D341Med (cell line): ENCODE measurements around the gene GINS2.

Experiments
- DNase-seq: peaks from one replicate; pipeline ENCODE4 v3.0.0; 2012; ENCODE audit warnings: low spot score

Gene GINS2

DNA sequence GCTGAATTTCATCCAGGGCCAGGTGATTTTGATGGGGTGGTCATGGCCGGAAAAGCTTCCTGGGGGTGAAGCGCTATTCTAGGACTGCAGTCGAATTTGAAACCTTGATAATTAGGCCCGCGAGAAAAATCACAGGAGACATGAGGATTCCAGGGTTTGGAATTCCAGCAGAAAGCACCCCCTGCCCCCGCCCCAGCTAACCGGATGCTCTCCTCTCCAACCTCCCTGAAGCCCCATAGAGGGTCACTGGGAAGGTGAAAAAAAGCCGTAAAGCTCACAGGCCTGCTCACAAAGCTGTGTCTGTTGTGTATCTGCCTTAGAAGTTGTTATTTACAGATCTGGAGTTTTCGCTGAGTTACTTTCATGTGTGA, 1.2 kb upstream of the GINS2 start:
- DNase-seq, result no peak

GRCh38 chr16:85689285-85689949, 663 bp upstream of the GINS2 start:
- DNase-seq, result no peak

DNA sequence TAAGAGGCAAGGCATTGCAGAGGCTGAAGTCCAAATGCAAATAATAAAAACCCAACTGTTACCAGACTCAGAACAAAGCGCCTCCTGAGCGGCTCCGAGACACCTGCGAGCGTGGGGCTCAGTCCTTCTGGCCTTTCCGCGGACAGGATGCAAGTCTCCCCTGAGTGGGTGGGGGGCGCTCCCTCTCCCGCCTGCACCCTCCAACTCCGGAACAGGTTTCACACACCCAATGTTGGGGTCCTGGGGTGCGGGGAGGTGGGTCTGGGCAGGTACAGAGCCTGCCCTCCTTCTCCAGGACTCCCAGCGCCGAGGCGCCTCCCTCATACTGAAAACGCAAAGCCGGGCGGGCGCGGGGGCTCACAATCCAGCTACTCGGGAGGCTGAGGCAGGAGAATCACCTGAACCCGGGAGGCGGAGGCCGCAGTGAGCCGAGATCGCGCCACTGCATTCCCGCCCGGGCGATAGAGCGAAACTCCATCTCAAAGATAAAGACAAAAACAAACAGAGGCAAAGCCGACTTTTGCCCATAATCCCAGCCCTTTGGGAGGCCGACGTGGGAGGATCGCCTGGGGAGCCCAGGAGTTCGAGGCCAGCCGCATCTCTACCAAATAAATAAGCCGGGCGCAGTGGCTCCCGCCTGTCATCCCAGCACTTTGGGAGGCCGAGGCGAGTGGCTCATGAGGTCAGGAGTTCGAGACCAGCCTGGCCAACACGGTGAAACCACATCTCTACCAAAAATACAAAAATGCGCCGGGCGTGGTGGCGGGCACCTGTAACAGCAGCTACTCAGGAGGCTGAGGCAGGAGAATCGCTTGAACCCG, 893 bp downstream of the GINS2 start:
- DNase-seq, result no peak

DNA sequence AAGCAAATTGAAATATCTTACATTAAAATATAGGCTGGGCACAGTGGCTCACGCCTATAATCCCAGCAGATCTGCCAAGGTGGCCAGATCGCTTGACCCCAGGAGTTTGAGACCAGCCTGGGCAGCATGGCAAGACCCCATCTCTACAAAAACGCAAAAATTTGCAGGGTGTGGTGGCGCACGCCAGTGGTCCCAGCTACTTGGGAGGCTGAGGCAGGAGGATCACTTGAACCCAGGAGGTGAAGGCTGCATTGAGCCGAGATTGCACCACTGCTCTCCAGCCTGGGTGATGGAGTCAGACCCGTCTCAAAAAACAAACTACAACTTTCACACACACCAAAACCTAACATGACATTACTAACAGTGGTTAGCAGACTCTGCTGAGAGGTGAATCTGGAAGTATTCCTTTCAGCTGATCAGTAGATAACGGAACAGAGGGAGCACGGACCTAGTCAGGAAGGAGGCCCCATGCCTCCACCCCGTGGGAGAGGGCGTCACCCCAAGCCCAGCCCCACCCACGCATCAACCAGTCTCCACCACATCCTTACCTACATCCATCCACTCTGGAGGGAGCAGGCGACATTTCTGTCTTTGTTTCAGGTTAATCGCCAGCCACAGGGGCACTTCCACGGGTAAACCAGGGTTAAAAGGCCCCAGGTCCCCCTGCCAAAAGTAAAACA, 1.7 kb downstream of the GINS2 start:
- no peak for DNase-seq

GRCh38 chr16:85685251-85685650, 3.5 kb downstream of the GINS2 start:
- no peak for DNase-seq

- no peak for DNase-seq
Measured at GRCh38 chr16:85683363-85683762, 5.4 kb downstream of the GINS2 start.

DNA sequence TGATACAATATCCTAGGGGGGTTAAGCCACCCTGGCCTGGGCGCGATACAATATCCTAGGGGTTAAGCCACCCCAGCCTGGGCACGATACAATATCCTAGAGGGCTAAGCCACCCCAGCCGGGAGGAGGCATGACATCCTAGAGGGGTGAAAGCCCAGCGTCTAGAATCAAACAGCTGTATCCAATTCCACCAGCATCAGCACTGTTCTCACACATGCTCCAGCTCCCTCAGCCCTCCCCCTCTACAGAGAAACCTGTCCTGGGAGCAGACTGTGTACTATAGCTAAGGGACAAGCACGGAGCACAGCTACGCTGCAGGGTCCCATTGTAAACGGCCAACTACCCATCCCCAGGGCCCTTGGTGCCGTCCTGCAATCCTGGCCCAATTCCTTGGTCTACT, 6.2 kb downstream of the GINS2 start:
- DNase-seq, result no peak

- no peak for DNase-seq
Measured at GRCh38 chr16:85681255-85681654, 7.5 kb downstream of the GINS2 start.

DNA sequence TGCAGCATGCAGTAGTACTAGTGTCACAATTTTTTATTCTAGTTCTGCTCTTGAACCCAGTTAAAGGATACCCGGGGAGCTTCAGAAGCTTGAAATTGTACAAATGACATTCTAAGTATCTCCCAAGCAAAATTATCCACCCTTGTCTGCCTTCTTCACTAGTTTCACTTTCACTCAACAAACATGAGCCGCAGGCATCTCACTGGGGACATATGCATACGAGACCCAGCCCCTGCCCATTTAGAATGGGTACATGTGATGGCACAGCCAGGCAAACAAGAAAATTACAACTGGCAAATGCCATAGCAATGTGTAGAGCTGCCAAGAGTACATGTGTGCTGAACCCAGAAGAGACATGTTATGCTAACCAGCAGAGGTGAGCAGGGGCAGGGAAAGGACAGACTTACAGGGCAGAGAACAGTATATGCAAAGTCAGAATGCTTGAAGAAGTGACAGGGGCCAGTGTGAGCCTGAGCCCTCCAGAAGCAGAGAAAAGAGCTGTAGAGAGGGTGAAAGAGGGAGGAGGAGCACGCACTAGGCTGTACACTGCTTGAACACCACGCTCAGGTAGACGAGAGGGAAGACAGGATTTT, 8.3 kb downstream of the GINS2 start:
- DNase-seq, result no peak

GRCh38 chr16:85679870-85680269, 8.9 kb downstream of the GINS2 start:
- no peak for DNase-seq

GRCh38 chr16:85678821-85679220, 9.9 kb downstream of the GINS2 start:
- DNase-seq, result no peak

DNA sequence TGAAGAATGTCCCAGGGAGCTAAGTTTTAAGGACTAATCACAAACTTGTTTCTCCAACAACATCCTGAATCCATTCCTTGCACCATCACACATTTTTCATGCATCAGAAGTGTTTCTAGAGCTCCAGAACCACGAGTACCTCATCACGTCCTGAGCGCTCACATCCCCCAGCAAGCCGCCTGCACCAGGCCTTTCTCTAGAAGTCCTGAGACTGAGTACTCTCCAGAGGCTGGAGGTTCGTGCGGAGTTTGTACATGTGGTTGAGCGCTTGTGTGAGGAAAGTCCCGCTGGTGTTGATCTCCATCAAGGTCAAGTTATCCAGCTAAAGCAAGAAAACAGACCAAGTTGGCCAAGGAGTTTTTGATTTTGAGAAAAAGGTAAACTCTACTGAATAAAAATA, 10.7 kb downstream of the GINS2 start:
- DNase-seq, result no peak

- DNase-seq, result no peak
Measured at GRCh38 chr16:85677383-85677967, 11.3 kb downstream of the GINS2 start.

DNA sequence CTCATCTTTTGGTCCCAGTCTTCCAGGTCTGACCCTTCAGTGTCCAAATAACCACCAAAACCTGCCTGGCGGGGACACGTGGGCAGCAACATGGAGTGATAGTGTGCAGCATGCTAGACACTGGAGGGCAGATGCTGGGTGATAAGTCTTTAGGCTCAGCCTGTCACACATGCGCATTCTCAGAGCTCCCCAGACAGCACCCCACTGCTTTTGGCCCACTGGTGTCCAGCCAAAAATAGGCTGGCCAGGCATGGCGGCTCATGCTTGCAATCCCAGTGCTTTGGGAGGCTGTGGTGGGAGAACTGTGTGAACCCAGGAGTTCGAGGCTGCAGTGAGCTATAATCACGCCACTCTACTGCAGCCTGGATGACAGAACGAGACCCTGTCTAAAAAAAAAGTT, 12.3 kb downstream of the GINS2 start:
- DNase-seq, result no peak

DNA sequence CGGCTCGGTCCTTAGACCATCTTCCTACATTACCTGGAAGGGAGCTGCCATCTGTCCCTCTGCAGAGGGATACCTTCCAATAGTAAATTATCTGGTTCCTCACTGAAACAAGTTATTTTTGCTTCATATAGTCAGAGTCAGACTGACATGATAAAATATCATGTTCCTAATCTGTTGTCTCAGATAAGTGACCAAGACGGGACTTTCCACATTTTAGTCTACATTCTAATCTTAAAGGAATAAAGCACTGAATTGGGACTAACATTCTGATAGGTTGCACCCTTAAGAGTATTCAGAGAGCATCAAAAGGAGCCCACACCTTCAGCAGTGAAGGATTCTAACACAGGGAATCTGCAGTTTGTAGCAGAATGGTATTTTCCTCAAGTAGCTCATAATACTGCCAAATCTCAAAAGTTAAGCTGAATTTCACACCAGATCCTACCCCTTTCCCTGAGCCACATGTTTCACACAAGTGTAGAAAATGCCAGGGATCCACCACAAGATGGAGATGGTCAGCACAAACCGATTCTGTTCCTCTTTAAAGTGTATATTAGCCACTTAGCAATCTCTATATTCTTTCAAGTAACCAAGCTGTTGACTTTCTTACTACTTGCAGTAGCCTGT, 13.4 kb downstream of the GINS2 start:
- DNase-seq, result no peak

- no peak for DNase-seq
Measured at GRCh38 chr16:85674828-85675227, 13.9 kb downstream of the GINS2 start.

DNA sequence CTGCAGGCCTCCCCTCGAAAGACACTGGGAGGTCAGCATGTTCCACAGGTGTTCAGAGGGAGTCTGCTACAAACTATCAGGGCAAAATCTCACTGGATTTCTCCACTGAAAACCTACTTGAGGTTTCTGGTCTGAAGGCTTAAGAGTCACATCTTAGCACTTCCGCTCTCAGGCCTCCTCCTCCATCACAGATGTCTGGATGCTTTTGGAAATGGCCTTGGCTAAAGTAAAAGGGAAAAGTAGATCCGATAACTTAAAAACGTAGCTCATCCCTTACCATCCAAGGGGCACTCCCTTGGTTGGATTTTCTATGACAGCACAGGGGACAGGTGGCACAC, 14.4 kb downstream of the GINS2 start:
- no peak for DNase-seq

- no peak for DNase-seq
Measured at GRCh38 chr16:85673529-85674417, 15.0 kb downstream of the GINS2 start.

GRCh38 chr16:85670840-85671239, 17.9 kb downstream of the GINS2 start:
- DNase-seq, result no peak

DNA sequence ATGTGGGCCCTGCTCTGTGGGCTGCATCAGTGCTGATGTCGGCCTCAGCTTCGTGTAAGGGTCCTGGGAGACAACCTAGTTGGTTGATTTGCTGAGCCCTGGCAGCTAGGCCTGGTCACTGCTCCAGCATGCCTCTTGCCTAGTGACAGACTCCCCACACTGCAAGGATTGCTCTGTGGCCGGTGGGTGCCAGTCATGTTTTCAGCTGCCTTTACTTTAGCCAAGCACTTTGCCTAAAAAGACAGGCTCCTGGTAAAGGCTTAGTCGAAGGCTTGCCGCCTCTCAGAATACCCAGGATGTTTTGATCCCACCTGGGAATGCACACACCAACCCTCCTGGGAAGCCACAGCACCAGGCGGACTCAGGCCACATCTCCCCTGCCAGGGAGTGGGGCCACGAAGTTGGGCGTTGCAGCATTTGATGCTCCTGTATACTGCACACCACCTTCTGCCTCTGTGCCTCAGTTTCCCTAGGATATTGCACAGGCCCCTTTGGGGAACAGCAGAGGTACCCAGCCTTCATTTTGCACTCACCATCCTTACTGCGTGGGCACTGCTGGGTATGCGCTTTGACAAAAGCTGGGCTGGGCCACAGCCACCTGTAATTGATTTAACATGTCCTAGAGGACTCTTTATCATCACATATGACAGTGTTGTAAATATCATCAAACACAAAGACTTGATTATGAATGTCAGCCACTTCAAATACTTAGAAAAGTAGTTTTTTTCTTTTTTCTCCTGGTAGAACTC, 19.9 kb downstream of the GINS2 start:
- no peak for DNase-seq
